T1000 (cell line): Measurements from ENCODE around the gene DOCK4.

Source experiments
- DNase-seq: peaks from one replicate; lab custom pipeline; 2025; ENCODE audit warnings: mixed read lengths; lab: John Stamatoyannopoulos, UW

Gene DOCK4

DNA sequence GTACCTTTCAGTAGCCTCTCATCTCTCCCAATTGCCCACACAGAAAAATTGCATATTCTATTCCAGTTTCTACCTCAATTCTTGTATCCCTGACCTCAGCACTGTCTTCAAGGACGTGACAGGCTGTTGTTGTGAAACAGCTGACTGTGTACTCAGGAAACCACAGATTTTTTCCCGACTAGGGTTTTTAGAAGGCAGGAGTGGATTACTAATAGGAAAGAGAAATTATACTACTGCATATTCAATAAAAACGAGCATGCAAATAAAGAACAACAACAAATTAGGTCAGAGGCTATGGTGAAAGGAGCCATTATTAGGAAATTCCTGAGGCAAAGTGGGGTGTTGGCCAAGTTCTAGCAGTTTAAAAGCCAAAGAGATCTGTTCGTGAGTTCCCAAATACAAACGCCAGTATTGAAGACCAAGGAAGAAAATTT lies 93.4 kb downstream of the DOCK4 start:
- DNase-seq = no peak

DNA sequence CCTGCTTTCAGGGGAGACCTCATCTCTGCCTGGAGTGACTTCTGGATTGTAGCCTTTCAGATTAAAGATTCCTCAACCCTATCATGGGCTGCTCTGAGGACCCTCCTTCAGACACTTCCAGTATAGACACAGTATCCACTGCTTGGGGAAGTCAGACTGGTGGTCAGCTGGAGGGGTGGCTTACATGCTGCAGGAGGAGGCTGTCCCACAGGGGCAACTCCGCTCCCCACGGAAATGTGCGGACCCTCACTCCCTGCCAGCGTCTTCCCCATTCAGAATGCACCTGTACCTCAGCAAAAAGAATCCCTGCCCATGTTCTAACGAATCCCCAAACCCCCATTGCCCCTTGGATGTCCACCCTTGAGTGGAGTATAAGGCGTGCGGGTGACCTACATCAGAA lies 95.5 kb downstream of the DOCK4 start:
- no peak for DNase-seq

DNA sequence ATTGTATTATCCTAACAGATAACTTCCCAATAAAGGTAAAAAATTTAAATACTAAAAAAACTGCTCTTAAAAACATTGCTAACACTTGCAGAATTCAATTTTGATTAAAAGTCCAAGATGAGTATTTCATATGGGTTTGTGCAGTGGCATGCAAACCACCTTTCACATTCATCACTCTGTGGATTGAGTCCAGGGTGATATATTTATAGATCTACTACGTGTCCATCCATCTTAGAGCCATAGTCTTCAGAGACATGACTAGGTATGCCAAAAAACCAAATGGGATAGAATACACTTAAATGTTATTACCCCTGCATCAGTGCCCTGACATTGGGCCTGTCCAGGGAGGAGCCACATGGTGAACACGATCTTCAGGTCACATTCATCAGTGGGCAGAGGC lies 96.0 kb downstream of the DOCK4 start:
- DNase-seq = no peak

DNA sequence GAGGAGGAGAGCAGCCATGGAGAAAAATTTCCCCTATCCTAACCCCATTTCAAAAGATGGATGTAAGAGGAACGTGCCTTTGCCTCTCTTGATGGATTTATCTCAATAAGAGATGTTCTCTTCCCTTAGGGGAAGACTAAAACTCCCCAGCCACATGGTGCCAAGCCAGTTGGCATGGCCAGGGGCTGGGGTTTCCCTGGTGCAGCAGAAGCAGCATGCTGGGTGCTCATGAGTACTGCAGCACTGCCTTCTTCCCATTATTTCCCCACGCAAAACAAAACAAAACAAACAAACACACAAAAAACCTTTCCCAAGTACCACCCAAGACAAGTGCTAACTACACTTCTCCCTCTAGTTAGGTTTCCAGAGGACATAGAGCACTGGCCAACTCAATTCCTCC lies 97.2 kb downstream of the DOCK4 start:
- no peak for DNase-seq

DNA sequence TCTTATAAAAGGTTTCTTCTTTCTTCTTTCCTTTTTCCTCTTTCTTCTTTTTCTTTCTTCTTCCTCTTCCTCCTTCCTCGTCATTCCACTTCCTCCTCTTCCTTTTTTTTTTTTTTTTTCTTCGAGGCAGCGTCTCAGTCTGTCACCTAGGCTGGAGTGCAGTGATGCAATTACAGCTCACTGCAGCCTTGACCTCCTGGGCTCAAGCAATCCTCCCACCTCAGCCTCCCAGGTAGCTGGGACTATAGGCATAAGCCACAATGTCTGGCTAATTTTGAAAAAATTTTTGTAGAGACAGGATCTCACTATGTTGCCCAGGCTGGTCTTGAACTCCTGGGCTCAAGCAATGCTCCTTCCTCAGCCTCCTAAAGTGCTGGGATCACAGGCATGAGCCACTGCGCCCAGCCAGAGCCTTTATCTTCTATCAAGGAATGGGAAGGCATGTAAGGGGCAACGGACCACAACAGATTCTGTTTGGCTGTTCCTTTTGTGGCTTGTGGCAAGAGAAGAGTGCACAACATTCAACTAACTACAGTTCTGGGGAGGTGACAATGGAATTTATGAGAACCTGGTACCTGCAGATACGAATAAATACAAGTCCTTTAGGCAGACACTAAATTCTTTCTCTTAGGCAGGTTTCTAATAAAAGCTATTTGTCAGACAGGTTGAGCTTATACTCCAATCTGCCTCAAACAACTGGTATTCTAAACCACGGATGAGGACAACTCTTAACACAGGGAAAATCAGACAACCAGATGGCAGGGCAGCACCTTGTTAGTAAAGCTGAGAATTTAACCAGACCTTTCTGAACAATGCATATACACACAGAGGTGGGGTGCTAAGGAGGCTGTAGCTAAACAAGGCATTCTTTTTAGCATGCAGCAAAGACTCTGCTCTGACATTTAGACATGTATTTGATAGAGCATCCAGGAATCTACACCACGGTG lies 100.3 kb downstream of the DOCK4 start:
- no peak for DNase-seq

DNA sequence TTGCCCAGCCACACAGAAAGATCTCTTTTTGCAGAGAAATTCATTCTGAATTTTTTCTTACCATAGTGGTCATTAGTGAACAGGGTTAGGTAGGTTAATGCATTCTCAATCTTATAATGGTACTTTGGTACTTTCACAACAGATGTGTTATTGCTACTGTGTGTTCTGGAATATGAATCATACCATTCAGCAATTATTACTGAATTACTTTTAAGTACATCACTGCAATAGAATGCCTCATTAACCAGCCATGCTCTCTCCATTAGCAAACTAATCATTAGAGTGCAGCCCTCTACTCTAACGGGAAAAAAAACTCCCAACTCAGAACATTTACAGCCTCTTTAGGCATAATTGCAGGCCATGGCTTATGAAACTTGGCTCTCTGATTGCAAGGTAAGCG lies 102.1 kb downstream of the DOCK4 start:
- no peak for DNase-seq

DNA sequence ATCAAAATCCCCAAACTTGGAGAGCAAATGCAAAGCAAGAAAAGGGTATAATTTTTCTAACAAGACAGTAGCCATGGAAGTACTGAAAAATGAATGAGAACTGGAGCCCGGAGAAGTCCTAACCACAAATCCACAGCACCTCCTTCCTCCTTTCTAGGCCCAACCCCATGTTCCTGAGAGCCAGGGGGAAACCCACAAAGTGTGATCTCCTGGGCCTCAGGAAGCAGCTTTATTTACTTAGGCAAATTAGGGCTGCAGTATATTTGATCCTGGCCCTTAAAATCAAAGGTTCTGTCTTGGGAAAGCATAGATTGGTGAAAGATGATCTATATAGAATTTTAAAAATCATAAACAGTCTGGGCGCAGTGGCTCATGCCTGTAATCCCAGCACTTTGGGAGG lies 103.0 kb downstream of the DOCK4 start:
- no peak for DNase-seq

DNA sequence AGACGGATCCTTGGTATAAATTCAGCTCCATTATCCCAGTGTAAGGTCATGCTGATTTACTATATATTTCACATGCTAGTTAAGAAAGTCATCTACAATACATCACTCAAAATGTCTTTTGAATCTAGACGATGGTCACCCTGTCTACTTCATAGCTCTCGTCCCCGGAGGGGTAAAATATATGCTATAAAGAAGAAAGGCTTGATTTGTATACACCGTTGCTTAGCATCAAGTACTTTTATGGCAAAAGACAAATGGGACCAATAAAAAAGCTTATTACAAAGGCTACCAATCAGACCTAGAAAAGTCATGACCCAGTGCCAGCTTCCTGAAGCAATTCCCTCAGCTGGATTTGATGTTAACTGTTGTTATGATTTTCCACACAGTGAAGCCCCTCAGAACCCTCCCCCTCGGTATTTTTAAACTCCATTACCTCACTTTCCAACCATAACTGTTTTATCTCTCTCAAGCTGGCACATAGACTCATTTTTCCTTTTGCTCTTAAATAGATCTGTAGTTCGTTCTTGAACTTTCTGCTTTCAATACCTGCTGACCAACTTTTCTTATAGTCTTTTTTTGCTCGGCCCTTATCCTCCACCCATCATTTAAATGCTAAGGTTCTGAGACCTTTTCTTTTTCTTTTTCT lies 104.9 kb downstream of the DOCK4 start:
- no peak for DNase-seq

DNA sequence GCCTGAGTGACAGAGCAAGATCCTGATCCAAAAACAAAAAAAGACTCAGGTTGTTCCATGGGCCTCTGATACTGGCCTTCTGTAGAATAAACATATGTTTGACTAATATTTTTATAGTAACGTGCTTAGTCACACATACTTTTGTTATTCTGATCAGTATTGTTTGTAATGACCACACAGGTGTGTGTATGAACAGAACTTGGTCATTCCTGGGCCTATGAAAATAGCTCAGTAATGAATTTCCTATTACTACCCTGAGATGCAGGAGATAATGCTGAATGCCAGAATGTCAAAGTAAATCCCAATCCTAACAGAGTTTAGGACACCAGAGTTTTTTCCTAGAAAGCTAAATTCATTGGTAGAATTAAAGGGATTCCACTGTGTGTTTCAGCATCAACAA lies 108.7 kb downstream of the DOCK4 start:
- DNase-seq = no peak

DNA sequence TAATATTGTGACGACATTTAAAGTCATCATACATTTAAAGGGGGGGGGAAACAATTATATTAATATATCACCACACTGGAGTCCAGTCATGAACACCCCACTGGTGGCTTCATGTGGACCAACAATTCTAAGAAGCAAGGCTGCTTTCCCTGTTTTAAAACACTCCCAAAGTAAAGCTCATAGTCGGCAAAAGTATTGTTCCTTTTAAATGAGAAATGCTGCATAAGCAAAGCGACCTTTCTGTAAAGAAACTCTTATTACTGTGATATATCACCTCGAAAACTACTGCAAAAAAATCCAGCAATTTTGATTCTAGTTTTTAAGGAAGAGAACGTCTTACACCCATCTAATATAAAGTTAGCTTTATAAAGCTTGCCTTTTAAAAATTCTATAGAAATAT lies 112.8 kb downstream of the DOCK4 start:
- no peak for DNase-seq

DNA sequence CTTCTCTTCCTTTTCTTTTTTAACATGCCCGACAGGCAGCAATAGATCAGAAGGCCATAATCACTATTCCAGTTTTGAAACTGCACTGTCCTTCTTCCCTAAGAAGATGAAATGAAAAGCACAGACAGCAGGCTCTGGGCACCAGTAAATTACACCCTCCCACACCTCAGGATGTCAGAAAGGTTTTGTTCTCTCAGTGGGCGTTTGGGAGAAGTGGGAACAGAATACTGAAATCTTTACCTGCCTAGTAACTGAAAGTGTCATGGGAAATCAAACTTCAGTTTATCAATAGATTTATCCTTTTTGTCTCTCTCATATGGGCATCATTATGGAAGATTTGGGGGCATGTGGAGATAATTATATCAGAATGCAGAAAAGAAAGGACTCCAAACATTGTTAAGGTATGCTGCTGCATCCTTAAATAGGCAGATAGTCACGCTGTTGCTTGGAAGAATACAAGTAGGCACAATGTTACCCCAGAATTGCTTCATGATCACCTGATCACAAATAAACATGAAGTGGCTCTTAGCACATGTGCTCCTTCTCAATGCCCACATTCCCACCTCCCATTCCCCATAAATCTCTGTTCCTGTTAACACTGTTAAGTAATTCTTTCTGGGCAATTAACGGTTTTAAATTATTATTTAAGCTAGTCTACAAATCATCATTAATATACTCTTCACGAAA lies 113.3 kb downstream of the DOCK4 start:
- no peak for DNase-seq

DNA sequence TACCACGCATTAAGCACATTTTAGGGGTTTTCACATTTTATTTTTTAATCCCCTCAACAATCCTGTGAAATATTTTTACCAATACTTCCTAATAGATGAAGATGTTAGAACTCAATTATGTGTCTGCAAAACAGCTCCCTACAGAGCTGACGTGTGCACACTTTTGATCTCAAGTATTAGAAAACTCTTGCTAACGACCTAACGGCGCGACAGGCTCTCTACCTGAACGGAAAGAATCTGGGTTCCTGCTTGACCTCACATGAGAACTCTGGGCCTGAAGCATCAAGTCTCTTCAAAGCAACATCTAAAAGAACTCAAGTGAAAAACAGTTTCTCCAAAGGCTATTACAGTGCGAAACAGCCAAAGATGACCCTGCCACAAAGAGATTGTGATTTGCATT lies 113.9 kb downstream of the DOCK4 start:
- DNase-seq = no peak

DNA sequence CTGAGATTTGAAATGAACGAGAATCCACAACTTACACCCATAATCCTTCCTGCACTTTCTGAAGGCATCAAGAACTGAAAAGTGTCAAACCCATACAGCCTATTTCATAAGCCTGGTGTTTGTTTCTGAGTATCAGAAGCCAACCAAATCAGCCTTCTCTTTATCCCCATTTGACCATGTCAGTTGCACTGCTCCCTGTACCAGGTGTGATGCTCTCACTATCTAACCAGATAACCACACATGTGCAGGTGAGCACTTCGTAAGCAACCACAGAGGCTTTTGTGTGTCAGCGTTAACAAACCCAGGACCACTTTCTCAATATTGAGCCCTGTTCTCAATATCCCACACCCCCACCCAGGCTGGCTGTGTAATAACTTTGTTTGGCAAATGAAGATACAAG lies 114.4 kb downstream of the DOCK4 start:
- DNase-seq = no peak

DNA sequence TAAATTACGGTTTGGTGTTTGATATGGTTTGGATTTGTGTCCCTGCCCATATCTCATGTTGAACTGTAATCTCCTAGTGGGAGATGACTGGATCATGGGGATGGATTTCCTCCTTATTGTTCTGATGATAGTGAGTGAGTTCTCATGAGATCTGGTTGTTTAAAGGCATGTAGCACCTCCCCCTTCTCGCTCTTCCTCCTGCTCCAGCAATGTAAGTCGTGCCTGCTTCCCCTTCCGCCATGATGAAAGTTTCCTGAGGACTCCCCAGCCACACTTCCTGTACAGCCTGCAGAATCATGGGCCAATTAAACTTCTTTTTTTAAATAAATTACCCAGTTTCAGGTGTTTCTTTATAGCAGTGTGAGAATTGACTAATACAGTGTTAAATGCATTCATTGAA lies 116.6 kb downstream of the DOCK4 start:
- DNase-seq = no peak

DNA sequence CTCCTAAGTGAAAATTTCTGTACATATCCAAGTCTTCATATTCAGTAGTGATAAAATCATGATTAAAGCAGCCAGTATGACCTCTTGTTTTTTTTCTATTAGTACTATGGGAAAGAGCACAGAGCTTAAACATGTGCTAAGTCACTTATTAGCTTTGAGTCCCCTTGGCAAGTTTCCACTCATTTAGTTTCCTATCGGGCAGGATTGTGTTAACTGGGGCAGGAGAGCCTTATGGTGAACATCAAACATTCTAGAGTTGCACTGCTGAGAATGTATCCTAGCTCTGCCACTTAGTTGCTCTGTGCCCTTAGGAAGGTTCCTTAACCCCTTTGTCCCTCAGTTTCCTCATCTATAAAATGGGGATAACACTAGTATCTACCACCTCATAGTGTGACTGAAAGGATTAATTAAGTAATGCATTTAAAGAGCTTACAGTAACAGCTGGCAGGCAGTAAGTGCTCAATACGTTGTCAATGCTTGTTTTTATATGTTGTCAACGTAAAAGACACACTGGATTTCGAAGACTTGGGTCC lies 117.6 kb downstream of the DOCK4 start:
- DNase-seq = no peak

DNA sequence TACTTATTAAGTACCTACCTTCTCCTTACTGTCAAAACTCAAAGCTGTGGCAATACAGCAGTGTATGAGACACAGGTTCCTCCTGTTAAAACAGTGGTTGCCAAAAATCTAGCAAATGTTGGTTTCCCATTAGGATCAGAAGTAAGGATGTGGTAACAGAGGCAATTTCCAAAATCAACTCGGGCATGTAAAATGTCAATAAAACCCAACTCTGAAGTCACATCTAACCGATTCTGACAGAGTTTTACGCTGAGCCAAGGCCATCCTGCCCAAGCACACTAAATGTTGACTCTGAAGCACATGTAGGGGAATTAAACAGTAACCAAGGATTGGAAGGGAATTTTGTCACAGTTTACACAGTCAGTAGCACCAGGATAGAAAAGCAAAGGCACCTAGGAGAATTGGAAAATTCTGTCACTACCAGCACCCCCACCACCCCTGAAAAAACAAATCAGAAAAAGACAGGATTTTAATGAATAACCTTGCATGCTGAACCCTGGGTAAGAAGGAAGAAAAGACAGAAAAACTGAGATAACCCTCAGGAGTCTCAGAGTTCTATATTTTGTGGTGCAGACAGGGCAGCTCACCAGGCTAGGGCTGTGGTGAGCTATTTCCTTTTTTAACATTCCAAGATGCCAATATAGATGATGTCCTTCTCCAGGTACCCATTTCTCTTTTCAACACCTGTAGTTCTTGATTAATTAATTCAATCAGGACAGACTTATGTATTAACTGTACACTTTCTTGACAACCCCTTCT lies 119.5 kb downstream of the DOCK4 start:
- no peak for DNase-seq

DNA sequence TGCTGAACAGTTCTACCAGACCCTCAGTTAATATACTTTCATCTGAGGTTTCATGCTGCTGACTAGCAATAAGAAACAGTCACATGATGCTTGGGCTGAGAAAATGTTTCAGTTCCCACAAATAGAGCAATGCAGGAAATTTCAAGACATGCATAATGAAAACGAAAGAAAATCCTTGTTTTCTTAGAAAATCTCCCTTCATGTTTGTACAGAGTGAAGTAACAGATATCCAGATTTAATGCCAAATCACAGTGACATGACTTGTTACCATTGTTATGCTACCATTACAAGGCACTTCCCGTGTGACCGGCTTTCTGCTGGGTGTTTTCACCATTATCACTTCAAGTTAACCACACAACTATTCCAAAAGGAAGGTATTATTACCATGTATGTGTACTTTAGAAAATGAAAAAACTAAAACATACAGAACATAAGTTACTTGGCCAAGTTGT lies 121.7 kb downstream of the DOCK4 start:
- DNase-seq = no peak

DNA sequence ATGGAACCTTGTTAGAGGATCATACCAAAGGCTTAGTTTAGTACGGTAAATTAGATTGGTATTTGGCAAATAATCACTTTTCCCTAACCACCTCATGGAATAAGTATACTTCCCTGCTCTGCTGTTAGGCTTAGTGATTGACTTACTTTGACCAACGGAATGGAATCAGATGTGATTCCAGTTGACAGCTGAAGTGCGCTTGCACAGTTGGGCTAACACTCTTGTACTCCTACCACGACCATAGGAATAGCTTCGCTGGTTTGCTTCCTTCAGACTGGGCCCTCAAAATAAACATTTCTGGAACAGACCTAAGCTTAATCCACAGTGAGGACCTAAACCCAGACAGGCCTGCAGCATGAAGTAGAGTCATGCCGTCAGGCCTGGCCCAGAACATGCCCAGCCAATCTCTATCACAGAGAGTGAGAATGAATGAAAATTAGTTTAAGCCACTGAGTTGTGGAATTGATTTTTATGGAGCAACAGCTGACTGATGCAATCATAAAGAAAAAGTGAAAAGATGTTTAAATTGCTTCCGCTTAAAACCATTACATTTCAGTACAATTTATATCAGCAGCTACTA lies 122.3 kb downstream of the DOCK4 start:
- no peak for DNase-seq

DNA sequence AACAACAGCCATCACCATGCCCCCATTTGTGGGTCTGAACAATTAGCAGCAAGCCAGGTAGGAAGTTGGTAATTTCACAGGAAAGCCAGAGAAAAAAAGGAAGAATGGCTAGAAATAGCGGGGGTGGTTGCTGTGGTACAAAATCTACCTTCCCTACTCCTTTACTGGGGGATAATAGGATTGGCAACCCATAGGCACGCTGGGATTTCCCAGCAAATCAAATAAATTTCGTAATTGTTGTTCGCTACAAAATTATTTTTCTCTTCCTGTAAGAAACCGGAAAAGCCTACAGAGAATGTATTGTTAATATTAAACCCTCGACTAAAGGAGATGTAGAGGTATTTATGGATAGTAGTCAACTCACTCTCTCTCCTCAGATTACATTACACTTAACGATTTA lies 123.9 kb downstream of the DOCK4 start:
- no peak for DNase-seq

DNA sequence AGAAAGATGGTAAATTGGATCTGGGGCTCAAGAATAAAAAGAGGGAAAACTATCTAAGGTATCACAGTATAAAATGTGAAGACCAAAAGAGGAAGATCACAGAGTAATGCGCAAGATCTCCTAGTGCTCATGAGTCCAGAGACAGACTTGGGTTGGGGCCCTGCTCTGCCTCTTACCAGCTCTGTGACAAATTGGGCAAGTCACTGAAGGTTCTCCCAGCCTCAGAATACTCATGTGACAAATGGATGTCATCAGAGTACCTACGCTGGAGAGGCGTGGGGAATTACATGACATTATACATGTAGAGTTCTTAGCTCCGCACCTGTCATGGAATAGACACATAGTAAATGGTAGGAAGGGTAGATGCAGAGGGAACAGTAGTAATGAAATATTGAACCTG lies 124.4 kb downstream of the DOCK4 start:
- DNase-seq = no peak

DNA sequence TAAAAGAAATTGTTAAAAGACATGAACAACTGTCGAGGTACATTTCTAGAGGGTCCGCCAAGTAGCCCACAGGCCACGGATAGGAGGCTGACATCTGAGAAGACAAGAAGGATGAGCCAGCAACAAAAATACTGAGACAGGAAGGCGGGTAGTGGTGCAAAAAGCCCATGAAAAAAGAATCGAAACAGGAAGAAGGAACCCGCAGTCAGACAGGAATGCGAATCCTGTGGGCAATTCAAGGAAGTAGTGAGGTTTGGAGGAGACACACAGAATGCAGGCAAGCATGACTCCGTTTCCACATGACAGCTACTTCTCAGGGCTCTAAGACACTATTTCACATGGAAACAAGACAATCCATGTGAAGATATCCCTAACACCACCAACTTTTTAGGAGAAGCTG lies 125.2 kb downstream of the DOCK4 start:
- DNase-seq = no peak
